Measurements from ENCODE around the gene RO60.

The RO60 gene

DNA sequence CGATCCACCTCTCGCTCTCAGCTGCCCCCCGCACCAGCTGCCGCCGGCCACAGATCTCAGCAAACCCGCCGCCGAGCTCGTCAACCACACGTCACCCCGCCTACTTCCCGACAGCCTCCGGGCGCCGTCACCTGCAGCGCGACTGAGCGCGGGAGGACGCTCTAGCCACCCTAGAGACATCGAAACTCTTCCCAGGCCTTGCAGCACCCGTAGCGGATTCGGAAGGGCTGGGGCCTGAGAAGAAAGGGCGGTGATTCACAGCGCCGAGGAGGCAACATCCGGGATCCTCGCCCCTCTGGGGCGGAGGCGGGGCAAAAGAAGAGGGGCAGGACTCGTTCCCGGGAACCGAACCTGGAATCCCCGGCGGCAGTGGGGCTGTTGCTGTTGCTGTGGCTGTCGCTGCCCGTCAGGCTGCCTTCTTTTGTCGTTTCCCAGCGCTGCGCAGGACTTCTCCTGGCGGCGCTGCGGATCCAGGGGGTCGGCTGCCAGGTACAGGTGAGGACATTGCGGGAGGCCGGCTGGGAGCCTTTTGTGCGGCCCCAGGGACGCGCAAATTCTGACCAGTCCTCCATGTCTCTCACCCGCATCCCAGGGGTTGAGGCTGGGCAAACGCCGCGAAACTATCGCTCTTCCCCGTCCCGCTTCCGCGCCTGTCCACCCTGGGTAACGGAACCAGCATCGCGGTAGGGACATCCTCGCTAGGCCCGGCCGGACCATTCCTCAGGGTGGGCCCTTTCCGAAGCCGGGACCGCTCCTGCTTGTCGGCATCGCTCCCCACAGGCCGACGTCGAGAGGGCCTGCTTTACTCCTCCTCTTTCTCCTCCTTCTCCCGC lies at the start of gene RO60, which contains the start of gene UCHL5:
TSS of gene RO60 (plus strand) at position 331 of the 833 bp plus-strand sequence. CDS start 9,443 bp downstream, outside the sequence.
TSS of gene UCHL5 (minus strand) at position 79 of the 833 bp plus-strand sequence. CDS start 100 bp downstream, outside the sequence.
- Histone ChIP-seq H3K27me3 (ENCODE audit: insufficient read depth, low read depth) (no peaks in the 10 kb centered on the region), H2AFZ (ENCODE audit: low read depth) (peak within 1 kb of the TSS; percentile 84), H3K9ac (peak within 1 kb of the TSS; percentile 92), H3K36me3 (ENCODE audit: insufficient read depth) (no peaks in the 10 kb centered on the region), H3K4me3 (IDR thresholded peaks at IDR 0.05; ENCODE audit: insufficient read depth, low read depth, low read length) (peak within 1 kb of the TSS; percentile 97), H3K27ac (peak within 1 kb of the TSS; percentile 84), H3K4me2 (peak within 1 kb of the TSS; percentile 89), H4K20me1 (ENCODE audit: insufficient read depth) (0 out of 2 replicates have a peak, but pooled peaks cover 3% of the 10 kb centered on the region), H3K79me2 (ENCODE audit: insufficient read depth, low read depth) (peaks cover 92% of the 10 kb centered on the region), H3K4me1 (ENCODE audit: low read depth, poor library complexity, severe bottlenecking) (peaks cover 54% of the 10 kb centered on the region)
- TF ChIP-seq, protein P1, sequence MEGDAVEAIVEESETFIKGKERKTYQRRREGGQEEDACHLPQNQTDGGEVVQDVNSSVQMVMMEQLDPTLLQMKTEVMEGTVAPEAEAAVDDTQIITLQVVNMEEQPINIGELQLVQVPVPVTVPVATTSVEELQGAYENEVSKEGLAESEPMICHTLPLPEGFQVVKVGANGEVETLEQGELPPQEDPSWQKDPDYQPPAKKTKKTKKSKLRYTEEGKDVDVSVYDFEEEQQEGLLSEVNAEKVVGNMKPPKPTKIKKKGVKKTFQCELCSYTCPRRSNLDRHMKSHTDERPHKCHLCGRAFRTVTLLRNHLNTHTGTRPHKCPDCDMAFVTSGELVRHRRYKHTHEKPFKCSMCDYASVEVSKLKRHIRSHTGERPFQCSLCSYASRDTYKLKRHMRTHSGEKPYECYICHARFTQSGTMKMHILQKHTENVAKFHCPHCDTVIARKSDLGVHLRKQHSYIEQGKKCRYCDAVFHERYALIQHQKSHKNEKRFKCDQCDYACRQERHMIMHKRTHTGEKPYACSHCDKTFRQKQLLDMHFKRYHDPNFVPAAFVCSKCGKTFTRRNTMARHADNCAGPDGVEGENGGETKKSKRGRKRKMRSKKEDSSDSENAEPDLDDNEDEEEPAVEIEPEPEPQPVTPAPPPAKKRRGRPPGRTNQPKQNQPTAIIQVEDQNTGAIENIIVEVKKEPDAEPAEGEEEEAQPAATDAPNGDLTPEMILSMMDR (conservative IDR thresholded peaks at IDR 0.05; ENCODE audit: low read depth, low read length), result no peak

DNA sequence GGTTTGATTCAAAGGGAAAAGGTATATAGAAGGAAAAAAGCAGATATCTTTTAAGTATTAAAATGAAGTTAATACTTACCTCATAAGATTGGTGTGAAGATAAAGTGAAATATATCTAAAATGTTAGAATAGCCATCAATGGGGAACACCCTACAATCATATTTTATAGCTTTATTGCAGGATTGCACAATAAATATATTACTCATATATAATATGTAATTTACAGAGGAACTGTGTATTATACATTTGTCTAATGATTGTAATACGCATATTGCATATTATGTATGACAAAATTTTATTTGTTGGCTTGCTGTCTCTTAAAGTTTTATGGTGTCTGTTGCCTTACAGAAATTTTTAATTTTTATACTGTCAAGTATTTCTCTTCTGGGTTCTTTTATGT lies 48.0 kb upstream of the RO60 start:
- no peaks in the 10 kb centered on the region for H3K36me3 ChIP-seq (ENCODE audit: insufficient read depth)
- no peaks in the 10 kb centered on the region for H3K4me1 ChIP-seq (ENCODE audit: low read depth, poor library complexity, severe bottlenecking)
- no peaks in the 10 kb centered on the region for H3K27me3 ChIP-seq (ENCODE audit: insufficient read depth, low read depth)
- H3K4me2 ChIP-seq, result no peak overlapping the region
- H3K4me3 ChIP-seq (IDR thresholded peaks at IDR 0.05; ENCODE audit: insufficient read depth, low read depth, low read length), result no peak overlapping the region
- TF ChIP-seq, protein P1 (conservative IDR thresholded peaks at IDR 0.05; ENCODE audit: low read depth, low read length), result no peak
- no peak overlapping the region for H3K9ac ChIP-seq
- H3K27ac ChIP-seq, result no peak overlapping the region
- no peaks in the 10 kb centered on the region for H3K79me2 ChIP-seq (ENCODE audit: insufficient read depth, low read depth)
- H2AFZ ChIP-seq (ENCODE audit: low read depth), result no peak overlapping the region
- H4K20me1 ChIP-seq (ENCODE audit: insufficient read depth), result no peaks in the 10 kb centered on the region

DNA sequence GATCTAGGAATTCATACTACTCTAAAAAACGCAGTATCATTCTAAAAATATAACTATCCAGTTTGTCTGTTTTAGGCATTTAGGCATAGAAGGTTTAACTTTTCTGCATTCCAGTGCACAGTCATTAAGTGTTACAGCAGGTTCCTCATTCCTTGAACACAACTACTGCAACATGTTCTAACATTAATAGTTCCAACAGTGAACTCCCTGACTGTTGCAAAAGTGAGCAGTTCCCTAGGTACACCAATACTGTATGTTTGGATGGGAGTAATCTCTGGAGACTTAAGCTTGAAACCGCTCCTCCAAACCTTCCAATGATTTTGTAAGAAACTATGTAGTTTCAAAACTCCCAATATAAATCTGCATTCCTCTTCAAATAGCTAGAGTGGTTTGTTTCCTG lies 46.4 kb upstream of the RO60 start:
- H4K20me1 ChIP-seq (ENCODE audit: insufficient read depth), result no peaks in the 10 kb centered on the region; the same call in 1 of the 2 replicates
- no peaks in the 10 kb centered on the region for H3K27me3 ChIP-seq (ENCODE audit: insufficient read depth, low read depth)
- H3K36me3 ChIP-seq (ENCODE audit: insufficient read depth), result no peaks in the 10 kb centered on the region
- H2AFZ ChIP-seq (ENCODE audit: low read depth), result no peak overlapping the region
- TF ChIP-seq, protein P1 (conservative IDR thresholded peaks at IDR 0.05; ENCODE audit: low read depth, low read length), result no peak
- no peak overlapping the region for H3K4me2 ChIP-seq
- no peak overlapping the region for H3K27ac ChIP-seq
- H3K79me2 ChIP-seq (ENCODE audit: insufficient read depth, low read depth), result no peaks in the 10 kb centered on the region
- no peak overlapping the region for H3K9ac ChIP-seq
- H3K4me1 ChIP-seq (ENCODE audit: low read depth, poor library complexity, severe bottlenecking), result no peaks in the 10 kb centered on the region
- H3K4me3 ChIP-seq (IDR thresholded peaks at IDR 0.05; ENCODE audit: insufficient read depth, low read depth, low read length), result no peak overlapping the region

DNA sequence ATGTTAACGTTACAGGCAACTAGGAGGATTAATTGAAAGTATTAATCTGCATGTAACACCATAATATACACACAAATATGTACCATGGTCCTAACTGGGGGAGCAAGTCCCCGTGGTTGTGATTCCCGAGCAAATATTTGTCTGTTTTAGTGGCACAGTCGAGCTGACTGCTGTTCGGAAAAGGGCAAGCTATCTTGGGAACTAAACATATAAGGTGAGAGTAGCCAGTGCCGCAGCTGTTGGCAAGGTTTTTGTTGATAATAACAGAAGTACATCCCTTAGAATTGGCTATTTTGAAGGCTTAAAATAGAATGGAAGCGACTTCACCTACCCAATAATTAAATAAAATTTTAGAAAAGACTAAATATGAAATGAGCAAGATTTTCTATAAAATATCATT lies 45.7 kb upstream of the RO60 start:
- Histone ChIP-seq H2AFZ (ENCODE audit: low read depth) (no peak overlapping the region), H4K20me1 (ENCODE audit: insufficient read depth) (no peaks in the 10 kb centered on the region; the same call in 1 of the 2 replicates), H3K4me2 (no peak overlapping the region), H3K4me3 (IDR thresholded peaks at IDR 0.05; ENCODE audit: insufficient read depth, low read depth, low read length) (no peak overlapping the region), H3K27me3 (ENCODE audit: insufficient read depth, low read depth) (no peaks in the 10 kb centered on the region), H3K4me1 (ENCODE audit: low read depth, poor library complexity, severe bottlenecking) (no peaks in the 10 kb centered on the region), H3K79me2 (ENCODE audit: insufficient read depth, low read depth) (no peaks in the 10 kb centered on the region), H3K36me3 (ENCODE audit: insufficient read depth) (no peaks in the 10 kb centered on the region), H3K27ac (no peak overlapping the region), H3K9ac (no peak overlapping the region)
- TF ChIP-seq, protein P1 (conservative IDR thresholded peaks at IDR 0.05; ENCODE audit: low read depth, low read length), result no peak
